SK-N-MC (cell line): ENCODE results near the gene CPVL.

Experiments used
- DNase-seq: peaks from one replicate; pipeline ENCODE4 v3.0.0-alpha.2; 2011; ENCODE audit warnings: low read depth, low spot score
- H3K27ac ChIP-seq: fragments of 200-600 bp; sonication (generic); 2 replicates; pipeline ENCODE4 v1.5.1; 2016; ENCODE audit warnings: mixed run types
- H3K36me3 ChIP-seq: fragments of 200-600 bp; sonication (generic); 2 replicates; pipeline ENCODE4 v1.6.1; 2017; ENCODE audit warnings: antibody characterized with exemption, low read length, mixed read lengths; ENCODE audit not compliant: insufficient read depth
- H3K4me3 ChIP-seq: fragments of 200-600 bp; sonication (generic); 2 replicates; pipeline ENCODE4 v1.5.1; 2016
- H3K9ac ChIP-seq: fragments of 200-600 bp; sonication (generic); 2 replicates; pipeline ENCODE4 v1.8.0; 2017; ENCODE audit warnings: mixed run types, mixed read lengths; ENCODE audit not compliant: insufficient read length
- H3K9me3 ChIP-seq: fragments of 200-600 bp; sonication (generic); 2 replicates; pipeline ENCODE4 v1.6.1; 2017; ENCODE audit warnings: low read depth, mild to moderate bottlenecking, antibody characterized with exemption, low read length, moderate library complexity, mixed read lengths
- EZH2 ChIP-seq: fragments of 200-600 bp; sonication (generic); IDR thresholded peaks from one replicate; pipeline ENCODE4 v1.6.1; 2017; ENCODE audit warnings: antibody characterized with exemption
- FOXP2 ChIP-seq: optimal IDR thresholded peaks from 2 replicates; pipeline ENCODE3; 2011; ENCODE audit warnings: mild to moderate bottlenecking, moderate library complexity; ENCODE audit not compliant: insufficient read depth; ENCODE audit errors: extremely low read length, control extremely low read depth
- POLR2AphosphoS5 ChIP-seq: IDR thresholded peaks from 2 replicates; pipeline ENCODE4 v1.6.1; 2012; ENCODE audit warnings: mild to moderate bottlenecking, low read depth, low read length, borderline replicate concordance

CPVL gene

DNA sequence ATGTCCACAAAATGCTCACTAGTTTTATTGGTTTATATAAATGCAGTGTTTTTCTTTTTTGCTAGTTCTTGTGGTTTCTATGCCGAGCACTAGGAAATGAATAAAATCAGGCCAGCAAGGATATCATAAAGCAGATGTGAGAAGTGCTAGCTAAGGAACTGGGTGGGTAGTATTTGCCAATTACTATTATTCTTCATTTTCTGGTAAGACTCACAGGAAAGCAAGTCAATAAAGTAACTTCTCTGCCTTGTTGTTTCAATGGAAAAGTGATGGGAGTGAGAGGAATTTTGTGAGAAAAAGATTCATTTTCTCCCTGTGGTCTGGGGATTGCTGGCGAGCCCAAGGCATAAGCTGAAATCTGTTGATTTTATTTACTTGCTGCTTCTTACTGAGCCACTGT is 137.7 kb downstream of the CPVL start:
- DNase-seq: no peak
- Histone ChIP-seq H3K9me3 (no peaks in the 10 kb centered on the region), H3K9ac (no peak overlapping the region), H3K27ac (peak overlapping the region; percentile 29; the same call in 1 of the 2 replicates), H3K36me3 (no peaks in the 10 kb centered on the region; the same call in 1 of the 2 replicates), H3K4me3 (no peak overlapping the region)
- TF ChIP-seq FOXP2 (no peak), POLR2AphosphoS5 (no peak), EZH2 (no peak)

DNA sequence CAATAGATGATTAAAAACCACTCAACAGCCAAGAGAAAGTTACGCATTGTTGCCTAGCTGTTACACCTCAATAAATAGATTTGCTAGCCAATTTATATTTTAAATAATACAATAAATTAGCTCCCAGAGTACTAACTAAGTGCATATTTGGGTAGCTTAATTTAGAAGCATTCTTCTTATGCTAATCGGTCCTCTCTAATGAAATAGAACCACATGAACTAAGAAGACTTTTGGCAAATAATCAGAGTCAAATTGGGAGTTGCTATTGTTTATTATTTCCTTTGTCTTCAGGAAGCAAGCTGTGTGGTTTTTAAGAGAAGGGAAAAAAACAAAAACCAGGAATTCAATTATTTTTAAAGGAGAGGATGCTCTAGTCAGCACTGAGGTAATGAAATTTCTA is 139.2 kb downstream of the CPVL start:
- Histone ChIP-seq H3K36me3 (peaks cover 3% of the 10 kb centered on the region; the same call in 1 of the 2 replicates), H3K27ac (no peak overlapping the region), H3K9me3 (no peaks in the 10 kb centered on the region), H3K9ac (no peak overlapping the region), H3K4me3 (no peak overlapping the region)
- DNase-seq: no peak
- TF ChIP-seq EZH2 (no peak), FOXP2 (no peak), POLR2AphosphoS5 (no peak)

DNA sequence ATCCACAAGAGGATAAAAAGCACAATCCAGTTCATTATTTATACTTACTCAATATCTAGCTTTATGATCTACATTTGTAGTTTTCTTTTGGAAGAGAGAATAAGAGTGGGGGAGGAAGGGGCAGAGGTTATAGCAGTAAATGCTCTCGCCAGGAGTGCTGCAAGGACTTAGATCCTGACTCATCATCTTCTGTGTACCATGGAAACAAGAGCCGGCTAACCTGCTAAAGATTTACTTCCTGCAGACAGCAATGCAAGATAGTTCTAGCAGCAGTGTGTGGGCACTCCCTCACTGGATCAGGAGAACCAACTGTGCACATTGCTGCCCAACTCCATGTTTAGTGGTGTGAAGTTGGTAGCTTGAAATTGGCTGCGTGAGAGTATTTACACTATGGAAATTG is 140.5 kb downstream of the CPVL start:
- TF ChIP-seq FOXP2 (no peak), EZH2 (no peak), POLR2AphosphoS5 (no peak)
- no peak overlapping the region for H3K4me3 ChIP-seq
- DNase-seq: no peak
- no peak overlapping the region for H3K9ac ChIP-seq
- peaks cover 3% of the 10 kb centered on the region; the same call in 1 of the 2 replicates for H3K36me3 ChIP-seq
- H3K9me3 ChIP-seq: no peaks in the 10 kb centered on the region
- H3K27ac ChIP-seq: no peak overlapping the region

DNA sequence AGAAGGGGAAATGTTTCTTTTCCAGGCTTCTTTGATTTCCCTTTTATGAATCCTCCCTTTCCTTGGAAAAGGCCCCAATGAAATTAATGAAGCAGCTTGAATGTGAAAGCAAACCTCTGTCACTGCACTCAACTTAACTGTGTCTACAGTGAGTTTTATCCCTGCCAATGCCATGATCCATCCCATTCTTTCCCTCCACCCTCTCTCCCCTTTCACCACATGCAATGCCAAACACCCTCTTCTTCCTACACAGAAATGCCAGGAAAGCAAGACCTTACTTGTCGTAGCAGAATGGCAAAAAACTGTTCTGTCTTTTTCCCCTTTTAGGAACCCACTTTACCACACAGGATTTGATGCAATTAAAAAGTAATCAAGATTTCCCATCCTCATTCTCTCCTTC is 140.9 kb downstream of the CPVL start:
- TF ChIP-seq FOXP2 (no peak), EZH2 (no peak), POLR2AphosphoS5 (no peak)

DNA sequence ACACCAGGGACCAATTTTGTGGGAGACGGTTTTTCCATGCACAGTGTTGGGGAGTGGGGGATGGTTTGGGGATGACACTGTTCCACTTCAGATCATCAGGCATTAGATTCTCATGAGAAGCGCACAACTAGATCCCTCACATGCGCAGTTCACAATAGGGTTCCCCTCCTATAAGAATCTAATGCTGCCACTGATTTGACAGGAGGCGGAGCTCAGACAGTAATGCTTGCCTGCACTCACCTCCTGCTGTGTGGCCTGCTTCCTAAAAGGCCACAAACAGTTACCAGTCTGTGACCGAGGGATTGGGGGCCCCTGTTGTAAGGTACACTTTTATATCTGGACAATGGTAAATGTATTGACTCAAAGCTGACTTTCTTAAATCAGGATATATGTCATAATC is 142.6 kb downstream of the CPVL start:
- Histone ChIP-seq H3K36me3 (peaks cover 3% of the 10 kb centered on the region; the same call in 1 of the 2 replicates), H3K27ac (no peak overlapping the region), H3K4me3 (no peak overlapping the region), H3K9me3 (no peaks in the 10 kb centered on the region), H3K9ac (no peak overlapping the region)
- no peak for TF ChIP-seq POLR2AphosphoS5
- TF ChIP-seq EZH2: no peak
- no peak for DNase-seq

More for the DNA sequence above, 140.9 kb downstream of the CPVL start:
- Histone ChIP-seq H3K9me3 (no peaks in the 10 kb centered on the region), H3K36me3 (peaks cover 3% of the 10 kb centered on the region; the same call in 1 of the 2 replicates), H3K9ac (no peak overlapping the region), H3K4me3 (no peak overlapping the region), H3K27ac (no peak overlapping the region)
- no peak for DNase-seq

DNA sequence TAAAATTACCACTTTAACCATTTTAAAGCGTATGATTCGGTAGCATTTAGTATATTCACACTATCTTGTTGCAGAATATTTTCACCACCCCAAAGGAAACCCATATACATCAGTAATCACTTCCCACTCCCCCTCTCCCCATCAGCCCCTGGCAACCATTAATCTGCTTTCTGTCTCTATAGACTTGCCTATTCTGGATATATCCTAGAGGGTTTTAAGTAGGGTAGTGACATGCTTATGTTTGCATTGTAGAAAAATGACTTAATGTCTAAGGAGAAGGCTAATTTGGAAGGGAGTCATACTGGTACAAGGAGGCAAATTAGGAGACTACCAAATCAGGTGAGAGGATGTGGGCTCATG is 145.6 kb downstream of the CPVL start:
- Histone ChIP-seq H3K9ac (no peak overlapping the region), H3K9me3 (no peaks in the 10 kb centered on the region), H3K27ac (no peak overlapping the region), H3K36me3 (peaks cover 3% of the 10 kb centered on the region; the same call in 1 of the 2 replicates), H3K4me3 (no peak overlapping the region)
- no peak for TF ChIP-seq FOXP2
- no peak for TF ChIP-seq EZH2
- TF ChIP-seq POLR2AphosphoS5: no peak
- no peak for DNase-seq

DNA sequence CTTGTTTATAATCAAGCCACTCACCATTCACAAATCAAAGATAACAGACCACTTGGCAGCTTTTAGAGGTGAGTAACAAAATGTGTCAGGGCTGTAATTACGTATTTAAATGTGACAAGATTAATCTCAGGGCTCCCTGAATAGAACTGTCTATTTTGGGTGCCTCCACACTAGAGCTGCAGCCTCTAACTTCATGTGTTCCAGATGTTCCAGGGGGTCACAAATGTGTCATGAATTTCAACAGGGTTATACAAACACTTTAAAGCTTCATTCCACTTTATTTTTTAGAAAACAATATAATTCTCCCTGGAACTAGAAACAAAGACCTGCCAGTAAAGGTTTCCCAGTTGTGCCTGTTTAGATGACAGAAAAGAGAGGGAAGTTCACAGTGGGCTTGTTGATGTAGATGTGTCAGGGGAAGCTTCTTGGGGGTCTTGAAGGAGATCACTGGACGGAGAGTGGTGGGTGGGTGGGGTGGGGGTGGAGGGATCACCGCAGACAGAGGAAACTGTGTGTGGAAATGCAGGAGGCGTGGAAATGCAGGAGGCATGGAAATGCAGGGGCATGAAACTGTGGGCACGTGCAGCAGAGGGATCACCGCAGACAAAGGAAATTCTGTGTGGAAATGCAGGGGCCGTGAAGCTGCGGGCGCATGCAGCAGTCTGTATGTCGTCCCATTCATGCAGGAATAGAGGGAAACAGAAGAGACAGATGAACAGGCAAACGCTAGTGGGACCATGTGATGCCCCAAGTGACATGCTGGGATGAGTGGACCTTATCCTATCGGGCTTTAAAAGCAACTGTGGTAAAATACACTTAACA is 146.2 kb downstream of the CPVL start:
- no peak overlapping the region for H3K9ac ChIP-seq
- H3K36me3 ChIP-seq: peaks cover 3% of the 10 kb centered on the region; the same call in 1 of the 2 replicates
- H3K9me3 ChIP-seq: no peaks in the 10 kb centered on the region
- no peak overlapping the region for H3K27ac ChIP-seq
- TF ChIP-seq EZH2: no peak
- no peak for TF ChIP-seq POLR2AphosphoS5
- no peak for TF ChIP-seq FOXP2
- no peak overlapping the region for H3K4me3 ChIP-seq
- no peak for DNase-seq

DNA sequence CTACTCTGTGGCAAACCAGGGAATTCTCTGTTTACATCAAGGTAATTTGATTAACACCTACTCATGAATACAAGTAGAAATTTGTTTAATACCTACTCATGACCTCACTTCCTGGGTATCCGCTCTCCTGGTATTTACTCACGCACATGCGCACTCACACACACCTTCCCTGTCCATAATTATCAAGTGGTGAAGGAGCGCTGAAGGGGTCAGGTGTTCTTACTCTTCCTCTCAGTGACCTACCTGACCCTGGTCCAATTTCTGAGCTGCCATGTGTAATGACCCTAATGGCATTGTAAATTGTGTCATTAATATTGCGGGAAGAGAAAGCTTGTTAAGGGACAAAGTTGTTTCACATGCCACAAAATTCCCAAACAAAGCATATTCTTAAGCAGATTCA is 146.9 kb downstream of the CPVL start:
- Histone ChIP-seq H3K9ac (no peak overlapping the region), H3K36me3 (peaks cover 3% of the 10 kb centered on the region; the same call in 1 of the 2 replicates), H3K27ac (no peak overlapping the region), H3K9me3 (no peaks in the 10 kb centered on the region), H3K4me3 (no peak overlapping the region)
- TF ChIP-seq POLR2AphosphoS5 (no peak), FOXP2 (no peak), EZH2 (no peak)
- DNase-seq: no peak

DNA sequence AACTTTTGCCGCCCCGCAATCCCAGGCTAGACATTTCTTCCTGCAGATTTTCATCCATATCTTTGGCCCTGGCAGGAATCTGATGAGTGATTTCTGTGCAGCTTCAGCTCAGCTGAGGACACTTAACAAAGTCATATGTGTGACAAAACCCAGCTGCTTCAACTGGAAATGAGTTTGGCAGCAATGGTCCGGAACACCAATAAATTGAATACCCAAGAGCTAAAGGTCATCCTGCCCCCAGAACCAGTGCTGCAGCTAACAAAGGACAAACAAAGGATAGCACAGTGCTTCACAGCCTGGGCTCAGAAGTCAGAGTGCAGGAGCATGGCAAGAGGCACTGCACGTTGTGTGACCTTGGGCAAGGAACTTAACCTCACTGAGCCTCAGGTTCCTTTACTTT is 148.2 kb downstream of the CPVL start:
- H3K4me3 ChIP-seq: no peak overlapping the region
- H3K9me3 ChIP-seq: no peaks in the 10 kb centered on the region
- H3K9ac ChIP-seq: no peak overlapping the region
- no peak for DNase-seq
- no peaks in the 10 kb centered on the region for H3K36me3 ChIP-seq
- no peak overlapping the region for H3K27ac ChIP-seq
- TF ChIP-seq FOXP2 (no peak), POLR2AphosphoS5 (no peak), EZH2 (no peak)
